DMS 273 (cell line): ENCODE measurements around the gene ELFN1.

Experiments used
- DNase-seq: peaks from one replicate; lab custom pipeline; 2025; ENCODE audit not compliant: unreplicated experiment; lab: John Stamatoyannopoulos, UW

The ELFN1 gene

DNA sequence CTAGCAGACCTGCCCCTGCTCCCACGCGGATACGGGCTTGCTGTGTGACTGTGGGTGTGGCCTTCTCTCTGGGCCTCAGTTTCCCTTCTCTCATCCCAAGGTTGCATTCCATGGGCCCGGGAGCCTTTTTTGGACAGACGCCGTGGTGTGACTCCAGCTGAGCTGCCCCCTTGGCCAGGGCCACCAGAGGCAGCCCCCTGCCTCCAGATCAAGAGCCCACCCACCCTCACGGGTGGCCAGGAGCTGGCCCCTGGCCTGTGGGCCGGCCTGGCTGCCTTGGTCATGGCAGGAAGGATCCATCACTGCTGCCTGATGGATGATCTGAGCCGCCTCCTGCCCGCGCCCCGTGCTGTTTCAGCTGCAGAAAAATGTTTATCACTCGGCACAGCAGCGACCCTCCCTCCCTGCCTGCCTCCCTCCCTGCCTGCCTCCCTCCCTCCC, 27.8 kb upstream of the ELFN1 start:
- DNase-seq: no peak

DNA sequence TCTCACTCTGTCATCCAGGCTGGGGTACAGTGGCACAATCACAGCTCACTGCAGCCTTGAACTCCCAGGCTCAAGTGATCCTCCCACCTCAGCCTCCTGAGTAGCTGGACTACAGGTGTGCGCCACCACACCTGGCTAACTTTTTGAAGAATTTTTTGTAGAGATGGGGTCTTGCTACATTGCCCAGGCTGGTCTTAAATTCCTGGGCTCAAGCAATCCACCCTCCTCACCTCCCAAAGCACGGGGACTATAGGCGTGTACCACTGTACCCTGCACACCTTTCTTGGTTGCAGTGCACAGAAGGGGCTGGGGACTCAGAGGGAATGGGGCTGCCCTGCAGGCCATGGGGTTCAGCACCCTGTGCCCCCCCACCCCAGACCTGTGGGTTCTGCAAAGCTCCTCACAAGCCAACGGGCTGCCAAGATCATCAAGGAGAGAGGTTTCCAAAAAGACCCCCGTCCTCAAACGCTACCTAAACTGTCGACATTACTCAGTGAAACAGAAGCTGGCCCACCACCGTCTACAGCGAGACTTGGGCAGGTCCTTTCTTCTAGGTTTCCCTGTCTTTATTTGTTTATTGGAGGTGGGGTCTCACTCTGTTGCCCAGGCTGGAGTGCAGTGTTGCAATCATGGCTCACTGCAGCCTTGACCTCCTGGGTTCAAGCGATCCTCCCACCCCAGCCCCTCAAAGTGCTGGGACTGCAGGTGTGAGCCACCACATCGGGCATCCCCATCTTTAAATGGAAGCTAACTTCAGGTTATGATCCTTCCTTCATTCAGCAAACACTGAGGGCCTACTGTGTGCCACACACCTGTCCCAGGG, 26.6 kb upstream of the ELFN1 start:
- no peak for DNase-seq

DNA sequence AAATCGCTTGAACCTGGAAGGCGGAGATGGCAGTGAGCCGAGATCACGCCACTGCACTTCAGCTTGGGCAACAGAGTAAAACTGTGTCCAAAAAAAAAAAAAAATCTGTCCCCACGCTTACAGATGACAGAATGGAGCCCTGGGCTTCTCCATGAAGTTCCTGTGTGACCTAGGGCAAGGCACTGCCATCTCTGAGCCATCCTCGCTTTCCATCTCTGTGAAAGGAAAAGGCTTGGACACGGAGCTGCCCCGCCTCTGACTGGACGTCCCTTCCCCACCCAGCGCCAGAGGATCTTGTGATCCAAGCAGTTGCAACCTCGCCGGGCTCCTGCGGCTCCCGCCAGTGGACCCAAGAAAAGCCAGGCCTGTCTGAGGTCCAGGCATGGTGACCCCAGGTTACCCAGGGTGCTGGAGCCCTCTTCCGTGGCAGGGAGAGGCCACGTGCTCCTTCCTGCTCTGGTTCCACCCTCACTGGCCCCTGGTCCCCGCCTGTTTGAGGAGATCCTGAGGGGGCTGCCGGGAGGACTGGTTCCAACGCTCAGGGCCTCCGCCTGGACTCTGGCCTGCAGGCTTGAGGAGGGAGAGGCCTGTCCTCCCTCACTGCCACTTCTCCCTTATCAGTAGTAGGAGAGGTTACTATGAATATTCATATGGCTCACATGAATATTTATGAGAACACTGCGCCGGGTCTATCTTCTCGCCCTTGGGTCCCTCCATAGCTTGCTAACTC, 25.6 kb upstream of the ELFN1 start:
- DNase-seq: no peak

DNA sequence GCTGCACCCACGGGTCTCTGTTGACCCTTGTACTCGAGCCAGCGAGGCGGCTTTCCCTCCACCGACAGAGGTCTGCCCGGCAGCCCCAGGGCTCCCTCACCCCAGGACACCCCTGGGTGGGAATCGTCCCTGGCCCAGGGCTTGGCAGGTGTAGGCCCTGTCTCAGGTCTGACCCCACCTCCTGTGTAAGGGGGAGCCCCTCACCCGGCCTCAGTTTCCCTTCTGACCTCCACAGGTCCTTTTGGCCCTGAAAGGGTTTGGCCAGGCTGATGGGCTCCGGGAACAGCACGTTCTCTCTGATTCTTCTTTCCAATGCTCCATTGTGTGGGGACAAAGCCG, 25.0 kb upstream of the ELFN1 start:
- no peak for DNase-seq

DNA sequence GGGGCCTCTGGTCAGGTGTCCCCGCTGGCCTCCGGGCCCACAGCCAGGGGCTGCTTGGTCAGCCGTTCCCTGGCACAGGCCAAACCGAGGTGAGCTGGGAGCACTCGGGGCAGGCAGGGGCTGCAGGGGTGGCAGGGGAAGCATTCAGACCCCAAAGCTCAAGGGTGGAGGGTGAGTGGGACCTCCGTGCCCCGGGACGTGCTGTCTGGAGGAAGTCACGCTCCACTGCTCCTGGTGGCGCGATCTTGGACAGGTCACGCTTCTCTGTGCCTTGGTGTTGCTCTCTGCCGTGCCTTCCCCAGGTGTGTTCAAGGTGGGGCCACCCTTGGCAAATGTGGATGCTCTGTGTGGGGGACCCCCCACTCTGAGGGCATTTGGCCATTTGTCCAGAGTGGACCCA, 24.6 kb upstream of the ELFN1 start:
- DNase-seq: no peak

DNA sequence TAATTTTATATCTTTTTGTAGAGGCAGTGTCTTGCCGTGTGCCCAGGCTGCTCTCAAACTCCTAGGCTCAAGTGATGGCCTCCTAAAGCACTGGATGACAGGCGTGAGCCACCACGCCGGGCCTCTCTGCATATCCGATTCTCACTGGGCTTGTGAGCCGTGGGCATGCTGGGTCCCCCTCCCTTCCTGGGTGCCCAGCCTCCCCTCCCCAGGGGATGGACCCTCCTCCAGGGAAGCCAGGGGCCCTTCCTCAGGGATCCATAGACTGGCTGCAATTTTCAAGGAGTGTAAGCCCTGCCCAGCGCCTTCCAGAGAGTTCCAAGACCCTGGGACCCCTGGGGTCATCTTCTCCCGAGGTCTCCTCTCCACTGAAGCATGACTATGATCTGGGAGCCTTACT, 23.7 kb upstream of the ELFN1 start:
- DNase-seq: no peak

DNA sequence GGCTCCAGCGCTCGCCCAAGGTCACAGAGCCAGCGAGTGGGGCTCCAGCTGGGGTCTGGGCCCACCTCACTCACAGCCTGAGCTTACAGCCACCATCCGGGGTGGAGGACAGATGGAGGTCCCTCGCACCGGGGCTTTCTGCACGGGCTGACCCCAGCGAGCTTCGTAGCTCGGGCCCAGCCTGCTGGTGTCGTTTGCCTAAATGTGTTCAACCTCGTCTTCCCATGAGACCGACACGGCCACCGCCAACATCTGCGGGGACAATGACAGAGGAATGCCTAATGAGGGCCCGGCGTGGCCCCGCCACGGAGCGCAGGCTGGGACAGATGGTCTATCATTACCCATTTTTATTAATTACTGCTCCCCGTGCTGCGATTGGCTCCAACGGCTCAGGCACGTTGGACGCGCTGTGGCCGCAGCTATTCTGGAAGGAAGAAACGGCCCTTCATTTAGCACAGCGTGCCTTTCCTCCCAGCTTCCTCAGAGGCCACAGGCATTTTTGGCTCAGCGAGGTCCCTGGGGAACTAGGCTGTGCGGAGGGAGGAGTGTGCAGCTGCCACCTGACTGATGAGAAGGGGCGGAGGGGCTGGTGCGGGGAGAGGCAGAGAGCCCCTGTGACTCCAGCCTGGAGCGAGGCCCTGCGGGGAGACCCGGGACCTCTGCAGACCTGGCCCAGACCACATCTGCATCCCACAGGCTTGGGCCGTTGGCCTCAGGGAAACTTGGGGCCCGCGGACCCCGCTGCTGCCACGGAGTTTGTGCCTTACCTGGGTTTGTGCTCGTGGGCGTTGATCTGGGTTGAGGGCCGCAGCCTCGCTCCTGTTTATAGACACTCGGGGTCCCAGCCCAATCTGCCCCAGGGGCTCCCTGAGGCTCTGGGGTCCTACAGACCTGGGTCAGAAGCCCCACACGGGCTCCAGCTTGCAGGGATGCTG, 22.9 kb upstream of the ELFN1 start:
- DNase-seq: peak; percentile 95

DNA sequence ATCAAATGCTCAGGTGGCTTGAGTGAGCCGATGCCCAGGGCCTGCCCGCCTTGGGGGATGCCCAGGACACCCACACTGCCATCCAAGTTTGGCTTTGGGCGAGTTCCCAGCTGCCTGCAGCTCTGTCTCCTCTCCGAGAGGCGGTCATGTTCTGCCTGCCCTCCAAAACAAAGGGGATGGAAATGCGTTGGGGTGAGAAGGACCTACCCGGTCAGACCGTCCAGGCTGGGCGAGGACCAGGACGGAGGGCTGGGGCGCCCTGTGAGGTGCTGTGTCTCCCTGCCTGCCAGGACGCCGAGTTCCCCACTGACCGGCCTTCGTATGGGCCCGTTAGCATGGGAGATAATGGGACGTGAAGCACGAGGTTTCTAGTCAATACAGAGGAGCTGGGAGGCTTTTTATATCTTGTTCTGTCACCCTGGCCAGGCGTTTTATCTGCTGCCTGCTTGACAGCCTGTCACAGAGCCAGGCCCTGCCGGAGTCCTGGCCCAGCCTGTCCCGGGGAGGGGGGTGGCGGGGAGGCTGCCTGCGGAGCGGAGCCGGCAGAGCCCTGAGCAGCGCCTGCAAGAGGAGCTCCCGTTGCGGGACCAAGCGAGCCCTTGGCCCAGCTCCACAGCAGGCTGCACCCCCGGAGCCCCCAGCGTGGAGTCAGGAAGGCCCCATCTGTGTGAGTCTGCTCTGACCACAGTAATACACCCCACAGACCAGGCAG, 22.0 kb upstream of the ELFN1 start:
- DNase-seq: peak; percentile 74

DNA sequence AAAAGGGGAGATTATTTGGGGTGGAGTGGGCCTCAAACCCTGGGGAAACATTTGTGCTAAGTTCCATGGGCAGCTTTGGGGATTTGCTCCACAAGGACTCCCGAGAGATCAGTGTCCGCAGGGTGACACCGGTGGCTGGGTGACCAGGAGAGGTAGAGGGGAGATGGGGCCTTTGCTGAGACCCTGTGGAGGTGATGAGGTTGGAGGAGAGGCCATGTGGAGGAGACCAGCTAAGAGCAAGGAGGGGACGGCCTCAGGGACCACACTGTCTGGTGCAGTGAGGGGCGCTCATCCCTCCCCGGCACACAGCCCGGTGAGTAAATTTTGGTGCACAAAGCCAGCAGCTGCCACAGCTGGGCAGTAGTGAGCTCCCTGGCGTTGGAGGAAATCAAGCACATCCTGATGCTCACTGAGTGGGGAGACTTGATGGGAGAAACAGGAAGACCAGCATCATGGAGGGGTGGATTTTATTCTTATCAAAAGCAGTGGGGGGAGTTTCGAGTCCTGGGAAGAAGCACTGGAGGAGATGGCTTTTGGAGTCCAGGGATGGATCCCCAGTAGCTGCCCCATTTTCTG, 20.2 kb upstream of the ELFN1 start:
- DNase-seq: no peak

DNA sequence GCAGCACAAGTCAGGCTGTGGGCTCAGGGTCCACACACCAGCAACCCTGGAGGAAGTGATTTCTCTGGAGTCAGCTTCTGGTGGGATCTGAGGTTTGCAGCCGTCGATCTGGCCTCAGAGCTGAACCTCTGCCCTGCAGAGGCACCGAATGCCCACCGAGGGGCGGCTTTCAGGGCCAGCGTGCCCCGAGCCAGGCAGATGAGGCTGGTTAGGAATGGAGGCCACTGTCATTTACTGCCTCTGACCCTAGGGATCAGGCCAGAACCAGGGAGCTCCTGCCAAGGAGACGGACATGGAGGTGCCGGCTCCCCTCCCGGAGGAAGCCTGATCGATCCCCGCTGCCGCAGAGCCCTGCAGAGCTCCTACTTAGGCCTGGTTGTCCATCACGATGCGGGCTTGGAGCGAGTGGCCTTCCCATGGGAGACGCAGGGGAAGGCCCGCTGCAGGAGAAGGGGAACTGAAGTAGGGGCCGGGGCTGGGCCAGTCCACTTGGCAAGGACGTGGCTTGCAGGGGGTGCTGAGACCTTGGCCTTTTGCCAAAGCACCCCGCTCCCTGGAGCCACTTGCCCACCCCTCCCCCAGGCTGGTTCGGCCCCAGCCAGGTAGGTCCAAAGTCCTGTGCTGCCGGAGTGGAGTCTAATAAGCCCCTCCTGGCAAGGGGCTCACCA, 19.6 kb upstream of the ELFN1 start:
- no peak for DNase-seq

DNA sequence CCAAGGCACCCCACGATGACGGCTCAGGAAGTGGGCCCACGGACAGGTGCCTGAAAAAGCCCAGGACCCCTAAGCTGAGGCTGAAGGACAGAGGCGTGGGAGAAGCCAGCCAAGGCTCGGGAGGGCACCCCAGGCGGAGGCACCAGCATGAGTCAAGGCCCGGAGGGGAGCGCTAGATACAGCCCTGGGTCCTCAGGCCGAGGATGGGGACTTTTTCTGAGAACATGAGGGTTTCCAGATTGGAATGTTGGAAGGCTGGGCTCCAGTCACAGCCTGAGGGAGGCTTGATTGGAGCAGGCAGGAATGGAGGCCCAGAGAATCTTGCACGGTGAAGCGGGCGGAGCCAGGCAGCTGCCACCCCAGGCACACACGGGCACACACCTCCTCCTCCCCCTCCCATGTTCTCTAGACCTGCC, 19.0 kb upstream of the ELFN1 start:
- DNase-seq: no peak

DNA sequence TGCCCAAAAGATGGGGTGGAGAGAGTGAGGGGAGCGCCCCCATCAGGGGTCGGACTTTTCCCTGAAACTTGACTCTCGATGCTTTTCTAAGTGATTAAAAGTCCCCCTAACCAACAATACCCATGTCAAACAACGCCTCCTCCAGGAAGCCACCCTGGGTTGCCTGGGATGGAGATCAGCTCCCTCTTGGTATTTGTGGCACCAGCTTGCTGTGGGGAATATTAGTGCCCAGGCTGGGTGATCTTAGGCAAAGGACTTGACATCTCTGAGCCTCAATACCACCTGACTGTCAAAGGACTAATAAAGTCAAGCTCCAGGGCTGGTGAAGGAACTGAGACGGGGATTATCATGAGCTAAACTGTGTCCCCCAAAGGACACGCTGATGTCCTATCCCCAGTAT, 18.2 kb upstream of the ELFN1 start:
- no peak for DNase-seq

DNA sequence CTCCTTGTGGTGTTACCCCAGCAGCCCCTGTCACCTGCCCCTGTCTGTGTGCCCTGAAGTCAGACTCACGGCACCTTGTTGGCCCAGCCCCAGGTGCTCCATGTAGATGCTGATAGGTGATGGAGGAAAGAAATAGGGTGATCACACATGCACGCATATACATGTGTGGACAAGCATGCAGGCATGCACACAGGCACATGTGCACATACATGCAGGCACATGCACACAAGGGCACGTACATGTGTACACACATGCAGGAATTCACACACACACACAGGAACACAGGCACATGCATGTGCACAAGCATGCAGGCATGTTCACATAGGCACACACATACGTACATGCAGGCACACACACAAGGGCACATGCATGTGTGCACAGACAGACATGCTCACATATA, 16.6 kb upstream of the ELFN1 start:
- no peak for DNase-seq

DNA sequence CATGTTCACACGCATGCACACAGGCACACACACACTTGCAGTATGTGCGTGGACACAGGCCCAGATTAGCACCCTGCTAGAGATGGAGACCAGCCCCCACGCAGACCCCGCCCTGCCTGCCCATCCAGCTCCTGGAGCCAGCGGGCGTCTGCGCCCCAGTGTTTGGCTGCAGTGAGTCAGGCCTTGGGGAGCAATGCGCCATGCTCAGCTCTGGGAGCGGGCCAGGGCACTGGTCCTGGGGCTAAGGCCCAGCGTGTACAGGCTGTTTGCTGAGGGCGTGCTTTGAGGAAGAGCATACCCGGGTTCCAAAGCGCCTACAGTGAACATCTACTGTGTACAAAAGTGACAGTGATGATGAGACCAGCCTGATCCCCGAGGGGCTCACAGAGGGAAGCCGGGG, 16.0 kb upstream of the ELFN1 start:
- DNase-seq: no peak

DNA sequence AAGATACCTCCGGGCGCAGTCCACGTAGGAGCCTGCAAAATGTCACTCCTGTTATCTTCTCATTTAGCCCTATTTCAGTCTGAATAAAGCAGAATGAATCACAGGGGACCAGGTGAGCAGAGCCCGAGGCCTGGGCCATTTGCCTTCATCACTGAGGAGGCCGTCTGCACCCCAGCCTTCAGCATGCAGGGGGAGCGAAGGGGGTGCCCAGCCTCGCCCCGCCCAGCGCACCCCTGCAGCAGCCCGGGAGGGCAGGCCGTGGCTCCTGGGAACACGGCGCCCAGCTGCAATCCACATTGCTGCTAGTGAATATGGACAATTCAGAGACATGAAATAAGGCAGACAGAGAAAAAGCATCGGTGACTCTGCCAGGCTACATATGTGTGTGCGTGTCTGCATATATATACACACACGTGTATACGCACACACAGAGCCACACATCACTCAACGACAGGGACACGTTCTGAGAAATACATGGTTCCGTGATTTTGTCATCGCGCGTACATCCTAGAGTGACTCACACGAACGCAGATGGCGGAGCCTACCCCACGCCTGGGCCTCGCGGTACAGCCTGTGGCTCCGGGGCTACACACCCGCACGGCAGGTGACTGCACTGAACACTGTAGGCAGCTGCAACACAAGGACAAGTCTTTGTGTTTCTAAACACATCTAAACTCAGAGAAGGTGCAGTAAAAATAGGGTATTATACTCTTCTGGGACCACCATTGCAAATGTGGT, 15.2 kb upstream of the ELFN1 start:
- DNase-seq: no peak

DNA sequence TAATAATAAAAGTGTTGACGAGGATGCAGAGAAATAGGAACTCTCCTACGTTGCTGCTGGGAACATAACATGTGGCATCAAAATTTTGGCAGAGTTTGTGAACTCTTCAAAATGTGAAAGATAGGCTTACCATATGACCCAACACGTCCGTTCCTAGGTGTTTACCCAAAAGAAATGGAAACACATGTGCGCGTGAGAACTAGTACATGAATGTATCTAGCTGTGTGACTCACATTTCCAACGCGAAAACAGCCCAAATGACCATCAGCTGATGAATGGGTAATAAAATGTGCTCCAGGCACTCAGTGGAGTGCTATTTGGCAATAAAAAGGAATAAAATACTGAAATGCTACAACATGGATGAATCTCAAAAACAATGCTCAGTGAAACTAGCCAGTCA, 10.4 kb upstream of the ELFN1 start:
- no peak for DNase-seq

DNA sequence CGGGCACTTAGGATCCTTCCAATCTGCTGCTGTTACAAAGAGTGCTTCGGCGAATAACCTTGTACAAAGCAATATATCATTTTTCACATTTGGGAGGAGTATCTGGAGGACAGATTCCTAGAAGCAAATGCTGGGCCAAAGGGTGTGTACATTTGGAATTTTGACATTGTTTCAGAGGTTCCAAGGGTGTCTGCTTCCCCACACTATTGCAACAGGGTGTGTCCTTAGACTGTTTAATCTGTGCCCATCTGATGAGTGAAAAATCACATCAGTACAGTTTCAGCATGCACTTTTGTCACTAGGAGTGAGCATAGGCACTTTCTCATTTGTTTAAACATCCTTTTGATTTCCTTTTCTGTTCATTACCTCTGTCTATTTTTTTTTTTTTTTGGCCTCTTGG, 8.6 kb upstream of the ELFN1 start:
- DNase-seq: no peak

DNA sequence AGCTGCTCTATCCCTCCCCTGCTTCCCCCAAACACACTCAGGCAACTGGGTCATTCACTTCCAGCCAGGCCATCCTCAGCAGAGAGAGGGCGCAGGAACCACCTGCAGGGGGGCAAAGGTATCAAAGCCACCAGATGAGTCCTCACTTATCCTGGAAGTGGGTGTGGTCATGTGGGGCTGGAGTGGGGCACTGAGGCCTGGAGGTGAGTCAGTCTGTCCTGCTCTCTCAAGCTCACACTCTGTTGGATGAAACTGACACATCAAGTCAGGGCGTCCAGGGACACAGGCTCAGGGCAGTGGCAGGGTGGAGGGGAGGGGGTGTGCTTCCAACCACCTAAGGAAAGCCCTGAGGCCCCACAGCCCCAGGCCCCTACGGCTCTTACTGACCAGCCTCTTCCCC, 8.0 kb upstream of the ELFN1 start:
- no peak for DNase-seq

DNA sequence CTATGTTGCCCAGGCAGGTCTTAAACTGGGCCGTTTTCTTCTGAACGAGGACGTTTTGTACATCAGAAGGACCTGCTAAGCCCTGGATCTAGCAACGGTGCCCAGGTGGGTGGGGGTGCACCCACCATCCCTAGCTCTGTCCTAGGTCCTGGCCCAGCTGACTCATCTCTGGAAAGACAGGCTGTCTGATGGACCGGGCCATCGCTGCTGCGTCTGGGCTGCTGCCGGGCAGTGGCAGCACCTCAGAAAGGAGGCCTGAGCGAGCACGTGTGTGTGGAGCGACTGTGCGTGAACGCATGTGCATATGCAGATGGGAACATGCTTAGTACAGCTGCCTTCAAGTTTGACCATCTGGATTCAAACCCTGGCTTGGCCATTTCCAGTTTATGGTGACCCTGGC, 7.3 kb upstream of the ELFN1 start:
- DNase-seq: no peak
